Measurements from ENCODE around the gene TIMP1. TPM values are rescaled to one million over a fixed set of nuclear protein-coding genes. Genes with fewer than 3 reads are reported as not detected.
A peak's percentile ranks its signal among the peaks of the same experiment; 100 is the strongest.

Gene TIMP1
- polyA plus RNA-seq (2012; rRNA removed), result 261 and 323 TPM in 2 replicates
- polyA plus RNA-seq (2012; cell fraction: cytosol; rRNA removed), result 144 and 197 TPM in 2 replicates
- polyA plus RNA-seq (2012; cell fraction: nucleus; rRNA removed), result 122 and 175 TPM in 2 replicates

DNA sequence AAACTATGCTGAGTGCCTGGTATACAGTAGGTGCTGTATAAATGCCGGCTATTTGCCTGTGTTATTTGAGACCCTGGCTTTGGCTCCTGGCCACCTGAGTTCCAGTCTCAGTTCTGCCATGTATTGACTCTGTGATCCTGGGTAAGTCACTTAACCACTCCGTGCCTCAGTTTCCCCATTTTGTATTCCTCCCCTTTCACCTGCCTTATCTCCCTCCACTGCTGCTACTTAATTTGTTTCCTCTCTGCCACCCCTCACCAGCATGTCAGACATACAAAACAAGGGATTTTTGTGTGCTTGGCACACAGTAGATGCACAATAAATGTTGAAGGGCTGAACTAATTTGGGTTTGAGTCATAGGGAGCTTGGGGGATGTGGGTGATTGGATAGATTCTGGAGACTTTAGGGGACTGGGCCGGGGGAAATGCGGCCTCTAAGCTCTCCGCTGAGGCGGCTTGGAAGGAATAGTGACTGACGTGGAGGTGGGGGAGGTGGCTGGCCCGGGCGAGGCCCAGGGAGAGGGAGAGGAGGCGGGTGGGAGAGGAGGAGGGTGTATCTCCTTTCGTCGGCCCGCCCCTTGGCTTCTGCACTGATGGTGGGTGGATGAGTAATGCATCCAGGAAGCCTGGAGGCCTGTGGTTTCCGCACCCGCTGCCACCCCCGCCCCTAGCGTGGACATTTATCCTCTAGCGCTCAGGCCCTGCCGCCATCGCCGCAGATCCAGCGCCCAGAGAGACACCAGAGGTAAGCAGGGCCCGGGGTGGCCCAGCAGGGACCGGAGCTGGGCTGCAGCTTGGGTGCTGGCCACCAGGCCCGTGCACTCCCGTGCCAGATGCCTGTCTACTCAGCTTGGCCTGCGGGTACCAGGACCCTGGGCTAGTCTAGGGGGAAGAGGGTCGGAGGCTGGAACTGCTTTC, at the start of gene TIMP1:
TIMP1 (plus strand) TSS at position 706 of the 917 bp plus-strand sequence. CDS start 980 bp downstream, outside the sequence.
- Histone ChIP-seq H3K4me2 (peak within 1 kb of the TSS; percentile 82), H3K4me1 (ENCODE audit: control insufficient read depth in 1 of 2, insufficient read depth in 2 of 2, low read depth in 1 of 2, low read length in 1 of 2) (peaks cover 0 to 2% of the 10 kb centered on the region in 2 experiments; a peak in 1 of 4 replicates), H4K20me1 (ENCODE audit: insufficient read depth) (no peaks in the 10 kb centered on the region), H3K79me2 (ENCODE audit: insufficient read depth) (peaks cover 13% of the 10 kb centered on the region; the same call in 1 of the 2 replicates), H3K36me3 (replicated peaks in 1 of 2; ENCODE audit: control insufficient read depth in 1 of 2, insufficient read depth in 2 of 2, low read length in 1 of 2) (peaks cover 0 to 2% of the 10 kb centered on the region in 2 experiments), H3F3A (replicated peaks; ENCODE audit: insufficient read depth) (peaks cover 8% of the 10 kb centered on the region), H2AFZ (ENCODE audit: low read depth) (peak within 1 kb of the TSS; percentile 43; the same call in 1 of the 2 replicates), H3K9ac (peak within 1 kb of the TSS; percentile 80), H3K27me3 (ENCODE audit: insufficient read depth) (no peaks in the 10 kb centered on the region; the same call in 1 of the 2 replicates), H3K27ac (ENCODE audit: low read depth in 2 of 2, low read length in 1 of 2) (peak within 1 kb of the TSS; percentile 31 to 33; a peak in 3 of 4 replicates), H3K9me3 (no peaks in the 10 kb centered on the region), H3K9me2 (no peaks in the 10 kb centered on the region), H3K4me3 (ENCODE audit: low read depth in 2 of 2, low read length in 1 of 2) (peak within 1 kb of the TSS; percentile 54 to 67)
- 4% methylated on average over 22 of the region's 28 CpGs for WGBS (ENCODE audit: low lambda C conversion rate)
- peak; percentile 86 for DNase-seq
- peak; percentile 50 for TF ChIP-seq GABPA (IDR thresholded peaks at IDR 0.05; ENCODE audit: low read depth)
- TF ChIP-seq RAD21 (IDR thresholded peaks at IDR 0.05; ENCODE audit: low read length), result no peak
- TF ChIP-seq EP300 (IDR thresholded peaks at IDR 0.05; ENCODE audit: borderline replicate concordance in 1 of 2, low read depth in 1 of 2, low read length in 1 of 2), result peak in 1 of 2 experiments; percentile 55; a peak in 1 of 4 replicates
- no peak for TF ChIP-seq REST (IDR thresholded peaks at IDR 0.05; ENCODE audit: low read depth, low read length)
- peak; percentile 53; the same call in 1 of the 2 replicates for TF ChIP-seq TCF12 (IDR thresholded peaks at IDR 0.05)
- peak; percentile 56; the same call in 1 of the 2 replicates for TF ChIP-seq NFIC (IDR thresholded peaks at IDR 0.05; ENCODE audit: borderline replicate concordance)
- TF ChIP-seq YY1 (IDR thresholded peaks at IDR 0.05; ENCODE audit: low read depth), result peak; percentile 65; the same call in 1 of the 2 replicates
- no peak for TF ChIP-seq FOXM1 (IDR thresholded peaks at IDR 0.05; ENCODE audit: low read depth)
- TF ChIP-seq MAX (IDR thresholded peaks at IDR 0.05; ENCODE audit: low read depth), result peak; percentile 71
- no peak for TF ChIP-seq RXRA (IDR thresholded peaks at IDR 0.05; ENCODE audit: borderline replicate concordance, low read depth)
- peak; percentile 37; the same call in 1 of the 2 replicates for TF ChIP-seq JUND (IDR thresholded peaks at IDR 0.05)
- peak; percentile 65; the same call in 1 of the 2 replicates for TF ChIP-seq FOSL2 (IDR thresholded peaks at IDR 0.05; ENCODE audit: borderline replicate concordance, low read depth)
- peak; percentile 69 for TF ChIP-seq ELF1 (IDR thresholded peaks at IDR 0.05)
- TF ChIP-seq PBX3 (IDR thresholded peaks at IDR 0.05), result peak; percentile 71
- TF ChIP-seq POLR2AphosphoS5 (IDR thresholded peaks at IDR 0.05; ENCODE audit: low read depth, low read length), result peak; percentile 43; the same call in 1 of the 2 replicates
- POLR2A ChIA-PET, result interaction anchor here (1.4 to 1.5 kb wide), 2 partner anchors 30 to 38 kb away, joined by 5 to 6 read pairs; partner anchors contain the start of gene SYN1
- CTCF ChIA-PET, result interaction anchor here (0.7 to 3.1 kb wide), 6 partner anchors 10 to 62 kb away, joined by 3 to 9 read pairs (median 3); partner anchors contain the start of gene SYN1
